ENCODE results near the gene TCL1B. TPM values are rescaled to one million over a fixed set of nuclear protein-coding genes. Genes with fewer than 3 reads are reported as not detected.
A peak's percentile ranks its signal among the peaks of the same experiment; 100 is the strongest.
"Not testable (repeated sequence)": the region's sequence is repeated elsewhere in the genome, so short reads cannot be mapped to it uniquely, and the experiment has no call there.

Gene TCL1B
- total and polyA plus RNA-seq, 2 experiments from 2014 or later = 5.5 to 6.0 TPM

GRCh38 chr14:95729402-95730028 is 43.3 kb downstream of the TCL1B start:
- H3K27me3 Mint-ChIP-seq (ENCODE audit: insufficient read depth, low read depth, poor library complexity); H3K79me2 ChIP-seq (replicated peaks; ENCODE audit: insufficient read depth); H4K20me1 ChIP-seq (replicated peaks; ENCODE audit: insufficient read depth); H3K27ac Mint-ChIP-seq; H3K9me2 ChIP-seq (ENCODE audit: insufficient read depth); H3K27ac ChIP-seq (ENCODE audit: low read depth); H3K4me3 Mint-ChIP-seq; DNase-seq (ENCODE audit: low spot score); H3K36me3 ChIP-seq (ENCODE audit: insufficient read depth); H2AFZ ChIP-seq; H3K27me3 ChIP-seq (ENCODE audit: insufficient read depth); H3K4me1 ChIP-seq (ENCODE audit: insufficient read depth); H3K36me3 Mint-ChIP-seq (ENCODE audit: low read depth); H3K4me2 ChIP-seq; H3K4me3 ChIP-seq; H3F3A ChIP-seq (replicated peaks; ENCODE audit: low read depth); ATAC-seq: not testable (repeated sequence)
- Mint-ChIP-seq H3K9me3 (peaks cover 11% of the 10 kb centered on the region; the same call in 2 of the 3 replicates), H3K4me1 (peaks cover 14% of the 10 kb centered on the region; the same call in 2 of the 3 replicates)
- peak; percentile 26 for TF ChIP-seq REST (IDR thresholded peaks at IDR 0.05; ENCODE audit: unreplicated experiment)

GRCh38 chr14:95730126-95730525 is 43.9 kb downstream of the TCL1B start:
- DNase-seq (ENCODE audit: low spot score) (no peak), ATAC-seq (no peak)
- H3F3A ChIP-seq (replicated peaks; ENCODE audit: low read depth) = no peaks in the 10 kb centered on the region
- Mint-ChIP-seq H3K4me1 (peaks cover 14% of the 10 kb centered on the region; the same call in 2 of the 3 replicates), H3K9me3 (peaks cover 11% of the 10 kb centered on the region; the same call in 2 of the 3 replicates), H3K27me3 (ENCODE audit: insufficient read depth, low read depth, poor library complexity) (no peaks in the 10 kb centered on the region), H3K4me3 (no peak overlapping the region), H3K27ac (no peak overlapping the region), H3K36me3 (ENCODE audit: low read depth) (peaks cover 5% of the 10 kb centered on the region; the same call in 2 of the 3 replicates)
- H2AFZ ChIP-seq = no peak overlapping the region
- H3K27ac ChIP-seq (ENCODE audit: low read depth) = no peak overlapping the region
- H4K20me1 ChIP-seq (replicated peaks; ENCODE audit: insufficient read depth) = no peaks in the 10 kb centered on the region
- H3K4me1 ChIP-seq (ENCODE audit: insufficient read depth) = 0 out of 2 replicates have a peak, but pooled peaks cover 4% of the 10 kb centered on the region
- peaks cover 9% of the 10 kb centered on the region for H3K9me2 ChIP-seq (ENCODE audit: insufficient read depth)
- no peaks in the 10 kb centered on the region for H3K27me3 ChIP-seq (ENCODE audit: insufficient read depth)
- H3K4me2 ChIP-seq = no peak overlapping the region
- no peak overlapping the region for H3K4me3 ChIP-seq
- no peaks in the 10 kb centered on the region for H3K79me2 ChIP-seq (replicated peaks; ENCODE audit: insufficient read depth)
- no peaks in the 10 kb centered on the region for H3K36me3 ChIP-seq (ENCODE audit: insufficient read depth)
- TF ChIP-seq REST (IDR thresholded peaks at IDR 0.05; ENCODE audit: unreplicated experiment) (no peak), EZH2phosphoT487 (IDR thresholded peaks at IDR 0.05; ENCODE audit: unreplicated experiment) (no peak), CREB1 (CRISPR knock-in tag; IDR thresholded peaks at IDR 0.05; ENCODE audit: low read depth) (no peak), ETS1 (IDR thresholded peaks at IDR 0.05) (no peak), CTCF (conservative IDR thresholded peaks at IDR 0.05; ENCODE audit: low read depth in 2 of 2) (no peak), ZNF331 (CRISPR knock-in tag; IDR thresholded peaks at IDR 0.05; ENCODE audit: low read depth) (no peak), POLR2AphosphoS5 (IDR thresholded peaks at IDR 0.05; ENCODE audit: low read depth) (no peak), JUNB (IDR thresholded peaks at IDR 0.05; ENCODE audit: unreplicated experiment) (no peak), NANOG (IDR thresholded peaks at IDR 0.05; ENCODE audit: borderline replicate concordance) (no peak)
